Measurements from ENCODE around the gene SLC22A17.

DNA sequence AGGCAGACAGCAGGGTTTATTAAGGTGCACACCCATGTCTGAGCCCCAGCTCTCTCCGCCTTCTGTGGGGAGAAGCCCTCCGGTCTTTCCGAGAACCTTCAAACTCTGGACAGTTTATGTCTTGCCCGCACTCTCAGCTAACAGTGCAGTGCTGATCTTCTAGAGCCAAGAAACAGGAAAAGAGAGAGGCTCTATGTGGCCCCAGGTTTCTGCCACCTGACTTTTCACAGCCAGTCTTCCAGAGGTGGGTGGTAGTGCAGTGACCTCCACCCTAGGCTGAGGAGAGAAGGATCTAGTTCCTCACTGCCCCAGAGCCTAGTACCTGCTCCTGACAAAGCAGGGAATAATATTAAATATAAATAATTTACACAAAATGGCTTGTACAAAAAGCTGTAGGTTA, 4.0 kb upstream of the SLC22A17 start:
- TF ChIP-seq, protein P1, sequence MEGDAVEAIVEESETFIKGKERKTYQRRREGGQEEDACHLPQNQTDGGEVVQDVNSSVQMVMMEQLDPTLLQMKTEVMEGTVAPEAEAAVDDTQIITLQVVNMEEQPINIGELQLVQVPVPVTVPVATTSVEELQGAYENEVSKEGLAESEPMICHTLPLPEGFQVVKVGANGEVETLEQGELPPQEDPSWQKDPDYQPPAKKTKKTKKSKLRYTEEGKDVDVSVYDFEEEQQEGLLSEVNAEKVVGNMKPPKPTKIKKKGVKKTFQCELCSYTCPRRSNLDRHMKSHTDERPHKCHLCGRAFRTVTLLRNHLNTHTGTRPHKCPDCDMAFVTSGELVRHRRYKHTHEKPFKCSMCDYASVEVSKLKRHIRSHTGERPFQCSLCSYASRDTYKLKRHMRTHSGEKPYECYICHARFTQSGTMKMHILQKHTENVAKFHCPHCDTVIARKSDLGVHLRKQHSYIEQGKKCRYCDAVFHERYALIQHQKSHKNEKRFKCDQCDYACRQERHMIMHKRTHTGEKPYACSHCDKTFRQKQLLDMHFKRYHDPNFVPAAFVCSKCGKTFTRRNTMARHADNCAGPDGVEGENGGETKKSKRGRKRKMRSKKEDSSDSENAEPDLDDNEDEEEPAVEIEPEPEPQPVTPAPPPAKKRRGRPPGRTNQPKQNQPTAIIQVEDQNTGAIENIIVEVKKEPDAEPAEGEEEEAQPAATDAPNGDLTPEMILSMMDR (IDR thresholded peaks at IDR 0.05) = no peak
- no peak for TF ChIP-seq EP300 (IDR thresholded peaks at IDR 0.05)

All from tibial nerve (tissue), 4 donors.